Body of pancreas (tissue), 4 donors: ENCODE measurements around the gene KIF6.

Experiments
- CTCF ChIP-seq, 7 experiments: fragments of 450-650 bp in 4 of 7; fragments of 200-600 bp in 3 of 7; sonication (generic) in 3 of 7; IDR thresholded peaks; one replicate each; pipeline ENCODE4 v1.5.1; 2016 to 2019; ENCODE audit warnings: antibody characterized with exemption in 7 of 7
- POLR2A ChIP-seq, 3 donors: fragments of 450-650 bp; IDR thresholded peaks; one replicate each; pipeline ENCODE4 v1.6.1; 2016; ENCODE audit warnings: antibody characterized with exemption in 3 of 3, mild to moderate bottlenecking in 2 of 3

DNA sequence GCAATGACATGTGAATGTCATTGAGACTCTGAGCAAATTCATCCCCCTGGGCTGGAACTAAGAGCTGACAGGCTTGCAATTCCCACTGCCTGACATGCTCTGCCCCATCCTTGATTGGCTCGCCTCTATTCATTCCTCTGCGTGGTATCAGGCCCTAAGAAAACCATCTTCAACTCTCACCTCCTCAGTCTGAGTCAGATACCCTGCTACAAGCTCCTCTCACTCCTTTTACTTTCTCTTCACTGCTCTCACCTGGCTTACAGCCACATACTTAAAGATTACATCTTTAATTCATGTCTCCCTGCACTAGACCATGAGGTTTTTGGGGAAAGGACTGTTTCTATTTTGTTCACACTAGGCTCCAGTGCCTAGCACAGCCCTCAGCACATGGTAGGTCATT lies 131.6 kb downstream of the KIF6 start:
- TF ChIP-seq CTCF (IDR thresholded peaks at IDR 0.05) = no peak
- no peak for TF ChIP-seq POLR2A (IDR thresholded peaks at IDR 0.05)
